Esophagus muscularis mucosa (tissue), 3 donors: Measurements from ENCODE around the gene NIT2.

Source experiments
- CTCF ChIP-seq, 3 experiments: fragments of 200-600 bp in 2 of 3; fragments of 450-650 bp in 1 of 3; sonication (generic) in 2 of 3; IDR thresholded peaks; one replicate each; pipeline ENCODE4 v1.5.1; 2017 to 2019; ENCODE audit warnings: antibody characterized with exemption in 3 of 3, mild to moderate bottlenecking in 2 of 3, moderate library complexity in 1 of 3
- POLR2A ChIP-seq: fragments of 450-650 bp; IDR thresholded peaks from one replicate; pipeline ENCODE4 v1.6.1; 2017; ENCODE audit warnings: antibody characterized with exemption, moderate library complexity, mild to moderate bottlenecking, low read depth
- POLR2AphosphoS5 ChIP-seq, 2 donors: sonication (generic); formaldehyde crosslinking; IDR thresholded peaks; one replicate each; pipeline ENCODE4 v1.6.1; 2017; ENCODE audit warnings: antibody characterized with exemption in 2 of 2

DNA sequence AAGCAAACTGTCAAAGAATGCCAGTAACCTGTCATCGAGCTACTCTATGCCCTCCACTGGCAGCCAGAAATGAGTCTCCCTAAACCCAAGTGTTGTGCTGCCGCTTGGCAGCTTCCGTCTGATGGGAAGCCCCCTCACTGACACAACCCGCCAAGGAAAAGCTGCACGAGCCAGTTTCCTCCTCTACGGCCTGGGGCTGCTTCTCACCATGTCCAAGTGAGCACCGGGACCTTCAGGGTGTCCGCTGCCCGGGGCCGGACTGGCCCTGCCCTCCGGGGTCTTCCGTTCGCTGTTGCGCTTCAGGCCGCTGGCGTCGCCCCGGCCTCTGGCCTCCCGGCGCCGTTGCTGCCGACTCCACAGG lies 65.8 kb downstream of the NIT2 start:
- TF ChIP-seq POLR2AphosphoS5 (IDR thresholded peaks at IDR 0.05) (no peak), CTCF (IDR thresholded peaks at IDR 0.05) (no peak), POLR2A (no peak)
